ENCODE results near the gene HYDIN.

DNA sequence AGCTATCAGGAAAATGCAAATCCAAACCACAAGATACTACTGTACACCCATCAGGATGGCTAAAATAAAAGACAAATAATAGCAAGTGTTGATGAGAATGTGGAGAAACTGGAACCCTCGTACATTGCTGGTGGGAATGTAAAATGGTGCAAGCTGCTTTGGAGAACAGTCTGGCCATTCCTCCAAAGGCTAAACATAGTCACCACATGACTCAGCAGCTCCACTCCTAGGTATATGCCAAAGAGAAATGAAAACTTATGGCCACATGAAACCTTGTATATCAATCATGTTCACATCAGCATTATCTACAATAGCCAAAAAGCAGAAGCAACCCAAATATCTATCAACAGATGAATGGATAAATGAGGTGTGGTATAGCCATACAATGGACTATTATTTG is 458.0 kb downstream of the HYDIN start:
- TF ChIP-seq POLR2A (IDR thresholded peaks at IDR 0.05; ENCODE audit: low read depth, low read length) (no peak), TAF1 (IDR thresholded peaks at IDR 0.05; ENCODE audit: low read depth, low read length) (no peak), POLR2AphosphoS5 (IDR thresholded peaks at IDR 0.05; ENCODE audit: low read depth, low read length) (no peak), PAX5 (IDR thresholded peaks at IDR 0.05; ENCODE audit: insufficient read depth, low read length, severe bottlenecking) (no peak), SPI1 (IDR thresholded peaks at IDR 0.05; ENCODE audit: low read depth, low read length) (no peak)

All from GM12891 (cell line).